Fibroblast of skin of right quadriceps (primary cell): ENCODE measurements around the gene PARD3.
"Not testable (repeated sequence)": the region's sequence is repeated elsewhere in the genome, so short reads cannot be mapped to it uniquely, and the experiment has no call there.

Source experiments
- DNase-seq: peaks from one replicate; pipeline ENCODE4 v3.0.0-alpha.2; 2013

Gene PARD3

DNA sequence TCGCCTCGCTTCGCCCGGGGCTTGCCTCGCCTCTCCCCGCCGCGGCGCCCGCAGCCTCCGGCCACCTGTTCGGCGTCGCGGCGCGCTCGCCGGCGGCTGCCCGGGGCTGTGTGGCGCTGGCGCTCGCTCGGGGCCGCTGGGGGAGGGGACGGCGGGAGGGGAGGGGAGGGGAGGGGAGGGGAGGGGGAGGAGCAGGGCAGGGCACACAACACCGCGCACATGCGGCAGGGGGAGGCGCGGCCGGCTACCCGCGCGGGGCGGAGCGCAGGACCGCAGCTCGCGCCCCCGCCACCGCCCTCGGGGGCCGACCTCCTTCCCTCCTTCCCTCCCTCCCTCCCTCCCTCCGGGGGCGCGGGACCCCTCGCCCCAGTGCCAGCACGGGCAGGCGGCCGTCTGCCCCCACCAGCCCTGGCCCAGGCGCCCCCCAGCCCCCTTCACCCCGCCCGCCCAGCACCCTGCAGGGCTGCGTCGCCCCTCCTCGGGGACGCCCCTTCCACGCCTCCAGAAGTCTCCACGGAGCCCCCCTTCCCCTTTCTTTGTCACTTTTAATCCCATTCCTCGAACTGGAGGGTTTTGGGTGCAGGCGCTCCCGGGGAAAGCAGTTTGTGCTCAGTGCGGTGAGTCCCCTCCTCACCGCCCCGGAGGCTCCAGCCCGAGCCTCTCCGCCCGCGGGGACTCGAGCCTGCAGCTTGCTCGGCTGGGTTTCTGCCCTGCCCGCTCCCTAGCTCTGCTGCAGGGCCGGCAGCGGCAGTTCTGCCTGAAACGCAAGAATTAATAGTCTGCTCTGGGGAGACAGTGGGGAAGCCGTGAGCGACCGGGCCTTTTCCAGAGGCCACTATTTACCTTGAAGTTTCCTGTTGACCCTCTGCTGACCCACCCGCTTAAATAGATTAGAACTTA lies at the start of gene PARD3:
Gene PARD3, minus strand, starts transcription at position 112 of the 900 bp plus-strand sequence. CDS start 301 bp downstream, outside the sequence.
- peak; percentile 64 for DNase-seq

DNA sequence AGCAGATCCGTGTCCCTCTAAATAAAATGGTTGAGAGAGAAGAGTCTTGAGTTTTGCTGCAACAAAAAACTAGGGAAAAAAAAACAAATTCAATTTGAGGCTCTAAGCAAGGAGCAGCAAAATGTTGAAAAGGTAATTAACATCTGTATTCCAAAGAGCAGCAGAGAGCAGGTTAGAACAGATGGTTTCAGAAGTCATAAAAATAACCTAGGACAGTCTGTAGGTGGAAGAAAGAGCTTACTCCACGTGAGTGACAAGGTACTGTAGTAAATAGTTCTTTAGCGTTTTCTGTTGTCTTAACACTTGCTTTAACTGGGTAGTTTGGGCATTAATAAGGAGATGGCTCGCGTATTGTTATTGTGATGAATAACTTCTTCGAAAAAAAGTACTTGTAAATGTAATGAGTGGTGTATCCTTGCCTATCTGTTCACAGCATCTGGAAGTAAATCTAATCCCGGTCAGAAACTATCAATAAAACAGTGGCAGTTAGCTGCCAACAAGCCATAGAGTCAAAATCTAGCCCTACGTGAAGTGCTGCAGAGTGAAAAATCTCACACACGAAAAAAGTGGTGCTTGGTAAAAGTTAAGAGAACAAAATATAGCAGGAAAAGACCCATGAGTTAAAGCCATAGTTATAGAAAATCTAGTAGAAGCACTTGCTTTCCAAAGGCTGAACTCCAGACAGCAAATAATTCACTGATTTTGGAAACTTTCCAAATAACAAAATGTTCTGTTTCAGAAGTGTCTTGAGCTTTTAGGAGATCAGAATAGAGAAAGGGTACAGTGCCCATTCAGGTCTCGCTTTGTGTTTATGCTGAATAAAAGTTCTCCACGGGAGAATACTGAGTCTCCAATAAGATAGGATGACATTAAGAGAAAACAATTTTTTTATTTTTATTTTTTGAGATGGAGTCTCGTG lies 49.3 kb upstream of the PARD3 start:
- no peak for DNase-seq

DNA sequence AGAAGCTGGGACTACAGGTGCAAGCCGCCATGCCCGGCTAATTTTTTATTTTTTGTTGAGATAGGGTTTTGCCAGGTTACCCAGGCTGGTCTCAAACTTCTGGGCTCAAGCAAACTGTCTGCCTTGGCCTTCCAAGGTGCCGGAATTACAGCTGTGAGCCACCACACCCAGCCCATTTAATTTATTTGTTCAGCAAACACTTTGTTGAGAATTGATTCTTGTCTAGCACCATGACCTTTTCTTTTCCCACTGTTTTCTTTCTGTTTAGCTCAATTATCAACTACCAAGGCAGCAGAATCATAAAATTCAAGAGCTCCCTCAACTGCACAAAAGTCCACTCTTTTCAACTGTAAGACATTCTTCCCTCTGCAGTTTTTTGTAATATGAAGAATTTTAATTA lies 47.8 kb upstream of the PARD3 start:
- no peak for DNase-seq

DNA sequence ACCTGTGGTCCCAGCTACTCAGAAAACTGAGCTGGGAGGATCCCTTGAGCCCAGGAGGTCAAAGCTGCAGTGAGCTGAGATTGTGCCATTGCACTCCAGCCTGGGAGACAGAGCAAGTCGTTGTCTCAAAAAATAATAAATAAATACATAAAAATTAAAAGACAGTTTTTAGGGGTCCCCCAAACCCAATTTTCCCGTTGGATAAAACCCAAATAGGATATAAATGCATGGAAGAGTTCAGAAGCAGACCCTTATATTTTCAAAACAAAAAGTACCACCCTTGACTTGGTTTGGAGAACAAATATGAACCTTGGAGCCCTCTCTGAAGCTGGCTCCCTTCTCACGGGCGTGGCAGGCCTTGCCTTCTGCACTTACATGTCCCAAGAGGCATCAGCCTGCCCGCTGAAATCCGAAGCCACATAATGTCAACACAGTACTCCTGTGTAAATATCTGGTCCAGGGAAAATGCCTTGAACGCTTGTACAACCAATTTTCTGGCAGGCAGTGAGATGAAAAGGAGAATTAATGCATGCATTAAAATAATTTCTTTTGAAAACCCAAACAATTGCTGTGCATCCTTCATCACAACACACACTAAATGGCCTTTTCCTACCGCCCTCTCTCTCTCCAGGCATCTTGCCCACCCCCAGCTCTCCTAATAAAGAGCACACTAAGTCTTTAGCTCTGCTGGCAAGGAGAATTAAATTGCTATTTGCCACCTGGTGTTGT lies 46.4 kb upstream of the PARD3 start:
- DNase-seq = no peak

DNA sequence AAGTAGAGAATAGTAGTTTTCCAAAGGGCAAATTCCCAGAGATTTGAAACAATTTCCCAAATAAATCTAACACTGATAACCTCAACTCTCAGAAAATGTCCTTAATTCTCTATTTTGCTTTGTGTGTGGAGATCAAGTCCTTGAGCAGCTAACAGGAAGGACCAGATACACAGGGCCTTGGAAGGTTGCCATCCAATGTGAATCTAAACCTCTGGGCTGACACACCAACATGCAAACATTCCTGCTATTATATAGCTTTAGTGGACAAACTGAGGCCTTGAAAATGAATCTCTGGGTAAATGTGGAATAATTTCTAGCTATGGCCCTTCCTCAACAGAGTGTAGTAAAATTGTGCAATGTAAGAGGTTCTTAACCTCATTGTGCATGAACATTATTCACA lies 44.1 kb upstream of the PARD3 start:
- peak; percentile 48 for DNase-seq

DNA sequence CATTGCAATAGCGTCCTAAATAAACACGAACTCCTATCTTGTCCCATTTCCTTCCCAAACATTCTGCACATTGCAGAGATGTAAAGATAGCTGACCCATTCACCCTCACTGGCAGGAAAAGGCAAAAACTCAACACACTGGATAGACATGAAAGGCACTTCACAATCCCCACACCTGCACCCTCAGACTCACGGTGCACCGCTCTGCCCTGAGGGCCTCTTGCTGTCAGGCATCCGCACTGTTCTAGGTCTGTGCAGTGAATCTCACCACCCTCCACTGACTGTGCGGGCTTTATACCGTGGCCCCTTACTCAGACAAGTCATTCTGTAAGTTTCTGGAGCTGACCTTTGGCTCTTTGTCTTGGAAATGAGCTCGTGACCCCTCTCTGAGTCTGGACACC lies 42.9 kb upstream of the PARD3 start:
- no peak for DNase-seq

DNA sequence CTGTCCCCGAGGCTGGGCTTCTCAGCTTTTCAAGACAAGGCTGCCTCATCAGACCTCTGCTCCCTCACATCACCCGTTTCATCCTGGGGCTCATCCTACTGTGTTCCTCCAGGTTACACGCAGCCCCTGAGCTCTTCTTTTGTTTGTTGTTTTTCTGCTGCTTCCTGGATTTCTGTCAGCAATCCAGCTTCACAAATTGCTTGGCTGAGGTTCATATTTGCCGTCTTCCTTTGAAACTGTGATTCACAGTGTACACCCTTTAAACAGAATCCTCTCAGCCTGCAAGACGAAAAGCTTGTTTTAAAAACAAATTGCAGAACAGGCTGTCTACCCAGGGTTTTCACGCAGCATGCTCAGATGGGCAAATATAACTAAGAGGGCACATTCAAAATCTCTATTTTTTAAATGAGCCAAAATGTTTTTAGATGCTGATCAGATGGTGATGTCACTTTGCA lies 39.1 kb upstream of the PARD3 start:
- DNase-seq = peak; percentile 50

DNA sequence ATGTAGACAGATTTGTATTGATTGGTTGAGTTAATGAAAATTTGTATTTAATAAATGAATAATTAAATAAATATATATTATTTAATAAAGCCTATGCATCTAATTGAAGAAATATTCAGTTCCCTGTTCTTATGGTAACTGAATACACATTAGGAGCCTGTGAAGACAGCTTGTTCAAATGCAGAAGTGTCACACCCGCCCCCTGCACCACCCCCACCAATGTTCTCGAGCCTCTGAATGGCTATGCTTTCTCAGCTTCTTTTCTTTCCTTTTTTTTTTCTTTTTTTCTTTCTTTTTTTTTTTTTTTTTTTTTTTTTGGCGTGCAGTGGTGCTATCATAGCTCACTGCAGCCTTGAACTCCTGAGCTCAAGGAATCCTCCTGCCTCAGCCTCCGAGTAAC lies 38.3 kb upstream of the PARD3 start:
- DNase-seq = no peak

DNA sequence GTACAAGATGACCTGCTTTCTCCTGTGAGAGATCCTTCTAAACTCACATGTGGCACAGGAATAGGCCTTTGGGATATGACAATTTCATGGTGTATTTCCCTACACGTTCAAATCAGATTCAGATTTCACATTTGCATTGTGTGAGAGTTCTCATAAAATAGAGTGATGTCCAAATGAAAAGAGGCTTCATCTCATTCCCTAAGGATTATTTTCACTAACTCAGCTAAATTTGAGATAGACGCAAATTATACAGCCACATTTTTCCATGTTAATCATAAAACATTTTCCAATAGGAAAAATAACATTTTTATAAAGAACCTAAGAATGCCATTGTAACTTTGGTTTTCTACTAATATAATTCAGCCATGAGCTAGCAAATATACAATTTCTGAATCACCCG lies 35.5 kb upstream of the PARD3 start:
- DNase-seq = no peak

DNA sequence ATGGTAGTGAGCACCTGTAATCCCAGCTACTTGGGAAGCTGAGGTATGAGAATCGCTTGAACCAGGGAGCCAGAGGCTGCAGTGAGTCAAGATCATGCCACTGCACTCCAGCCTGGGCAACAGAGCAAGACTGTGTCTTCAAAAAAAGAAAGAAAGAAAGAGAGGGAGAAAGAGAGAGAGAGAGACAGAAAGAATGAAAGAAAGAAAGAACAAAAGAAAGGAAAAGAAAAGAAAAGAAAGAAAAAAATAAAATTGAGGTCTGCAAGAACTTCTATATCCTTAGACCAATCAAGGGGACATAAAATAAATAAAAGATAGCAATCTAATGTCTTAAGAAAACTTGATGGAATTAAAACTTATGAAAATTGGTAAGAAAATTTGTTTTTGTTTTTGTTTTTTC lies 34.9 kb upstream of the PARD3 start:
- no peak for DNase-seq

DNA sequence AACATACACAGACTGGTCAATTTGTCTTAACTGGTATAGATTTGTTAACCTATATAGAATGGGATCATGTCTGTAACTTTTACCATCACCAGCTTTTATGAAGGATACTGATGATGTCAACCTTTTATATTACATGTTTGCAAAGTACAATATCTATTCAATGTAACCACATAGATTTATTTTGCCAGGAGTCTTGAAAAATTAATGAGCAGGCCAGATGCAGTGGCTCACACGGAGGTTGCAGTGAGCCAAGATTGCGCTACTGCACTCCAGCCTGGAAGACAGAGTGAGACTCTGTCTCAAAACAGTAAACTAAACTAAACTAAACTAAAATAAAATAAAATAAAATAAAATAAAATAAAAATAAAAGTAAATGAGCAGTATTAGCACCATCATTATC lies 30.0 kb upstream of the PARD3 start:
- no peak for DNase-seq

DNA sequence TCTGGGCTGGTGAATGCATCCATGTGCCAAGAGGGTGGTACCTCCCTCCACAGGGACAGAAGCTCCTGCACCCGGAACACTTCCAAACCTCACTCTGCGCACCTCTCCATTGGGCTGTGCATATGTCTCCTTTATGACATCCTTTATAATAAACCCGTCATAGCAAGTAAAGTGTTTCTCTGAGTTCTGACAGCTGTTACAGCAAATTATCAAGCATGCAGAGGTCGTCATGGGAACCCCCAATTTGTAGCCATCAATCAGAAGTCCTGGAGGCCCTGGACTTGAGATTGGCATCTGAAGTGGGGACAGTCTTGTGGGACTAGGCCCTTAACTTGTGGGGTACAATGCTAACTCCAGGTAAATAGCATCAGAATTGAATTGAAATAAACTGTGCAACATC lies 29.4 kb upstream of the PARD3 start:
- DNase-seq = no peak

DNA sequence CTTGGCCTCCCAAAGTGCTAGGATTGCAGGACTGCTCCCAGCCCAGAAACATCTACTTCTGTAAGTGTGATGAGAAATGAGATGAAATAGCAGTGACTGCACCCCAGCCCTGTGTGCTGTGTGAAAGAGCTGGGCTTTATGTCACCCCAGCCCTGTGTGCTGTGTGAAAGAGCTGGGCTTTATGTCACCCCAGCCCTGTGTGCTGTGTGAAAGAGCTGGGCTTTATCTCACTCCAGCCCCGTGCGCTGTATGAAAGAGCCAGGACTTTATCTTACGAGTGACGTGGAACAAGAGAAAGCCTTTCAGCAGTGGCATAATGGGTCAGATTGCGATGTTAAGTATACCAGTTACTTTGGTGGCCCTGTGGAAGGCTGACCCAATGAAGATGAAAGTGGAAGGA lies 28.4 kb upstream of the PARD3 start:
- DNase-seq = not testable (repeated sequence)

DNA sequence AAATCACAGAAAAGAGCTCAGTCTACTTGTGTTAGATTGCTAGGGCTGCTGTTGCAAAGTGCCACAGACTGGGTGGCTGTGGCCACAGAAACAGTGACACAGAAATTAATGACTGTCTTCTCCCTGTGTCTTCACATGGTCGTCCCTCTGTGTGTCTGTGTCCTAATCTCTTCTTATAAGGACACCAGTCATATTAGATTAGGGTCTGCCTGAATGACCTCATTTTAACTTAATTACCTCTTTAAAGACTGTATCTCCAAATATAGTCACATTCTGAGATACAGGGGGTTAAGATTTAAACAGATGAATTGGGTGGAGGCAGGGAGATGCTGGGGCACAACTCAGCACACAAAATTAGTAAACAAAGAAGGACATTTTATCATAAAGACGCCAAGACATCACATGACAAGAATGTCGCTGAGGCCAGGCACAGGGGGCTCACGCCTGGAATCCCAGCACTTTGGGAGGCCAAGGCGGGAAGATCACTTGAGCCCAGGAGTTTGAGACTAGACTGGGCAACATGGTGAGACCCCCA lies 23.3 kb upstream of the PARD3 start:
- no peak for DNase-seq

DNA sequence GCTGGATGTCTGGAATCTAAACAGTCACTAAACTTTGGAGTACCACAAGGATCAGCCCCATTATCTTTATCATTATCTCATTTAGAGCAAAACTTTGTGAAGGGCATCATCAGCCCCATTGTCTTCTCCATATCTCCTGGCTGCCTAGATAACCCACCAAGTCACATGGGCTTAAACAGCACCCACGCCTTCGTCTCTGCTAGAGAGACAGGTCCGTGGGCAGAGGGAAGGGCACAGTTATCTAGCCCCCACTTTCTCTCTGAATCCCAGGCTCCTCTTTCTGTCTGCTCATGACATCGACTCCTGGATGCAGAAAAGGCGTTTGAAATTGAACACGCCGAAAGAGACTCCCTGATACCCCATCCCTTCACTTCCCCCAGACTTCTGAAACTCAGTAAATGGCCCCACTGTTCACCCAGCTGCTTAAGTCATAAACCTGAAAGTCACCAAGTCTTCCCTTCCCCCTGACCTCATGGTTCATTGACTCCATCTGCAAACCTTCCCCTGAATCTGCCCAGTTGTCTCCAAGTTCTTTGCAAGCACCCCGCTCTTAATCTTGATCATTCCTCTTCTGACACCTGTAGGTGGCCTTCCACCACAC lies 20.9 kb upstream of the PARD3 start:
- no peak for DNase-seq

DNA sequence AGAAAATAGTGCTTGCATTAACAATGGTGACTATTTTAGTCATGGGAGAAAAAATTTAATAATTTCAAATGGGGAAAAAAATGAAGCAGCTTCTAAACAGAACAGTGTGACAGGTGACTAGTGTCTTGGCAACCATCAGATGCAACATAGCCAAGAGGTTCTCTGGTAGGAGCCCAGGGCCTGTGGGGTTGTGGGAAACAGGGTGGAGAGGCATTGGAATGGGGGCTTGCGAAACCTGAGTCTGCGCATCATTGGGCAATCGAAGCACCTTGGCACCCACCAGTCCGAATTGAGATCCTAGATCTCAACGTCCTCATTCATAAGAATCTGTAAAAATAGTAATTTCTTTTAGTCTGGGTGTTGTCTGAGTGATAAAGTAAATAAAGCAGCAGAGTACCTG lies 19.2 kb upstream of the PARD3 start:
- DNase-seq = no peak

DNA sequence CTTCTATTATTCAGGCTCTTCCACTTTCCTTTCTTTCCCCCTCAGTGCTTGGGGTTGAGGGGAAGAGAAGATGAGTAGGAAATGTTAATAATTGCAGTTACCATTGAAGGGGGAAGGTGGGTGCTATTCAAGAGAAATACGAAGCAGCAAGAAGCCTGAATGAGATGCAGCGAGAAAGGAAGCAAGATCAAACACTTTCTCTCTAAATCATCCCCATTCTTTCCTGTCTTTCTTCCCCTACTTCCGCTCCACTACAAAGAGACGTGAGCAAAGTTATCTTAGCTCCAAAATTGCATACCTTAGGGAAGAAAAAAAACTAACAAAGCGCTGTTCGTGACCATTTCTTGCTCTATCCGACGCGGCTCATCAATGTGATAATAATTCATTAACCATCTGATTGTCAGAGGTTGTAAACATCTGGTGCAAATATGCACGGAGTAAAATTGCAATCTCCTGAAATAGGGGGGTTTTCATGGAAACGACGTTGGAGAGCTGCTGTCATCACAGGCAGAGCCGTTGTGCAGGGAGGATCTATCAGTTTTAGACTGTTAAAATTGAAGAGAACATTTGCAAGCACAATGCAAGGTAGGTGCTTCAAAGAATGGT lies 15.2 kb upstream of the PARD3 start:
- peak; percentile 47 for DNase-seq

DNA sequence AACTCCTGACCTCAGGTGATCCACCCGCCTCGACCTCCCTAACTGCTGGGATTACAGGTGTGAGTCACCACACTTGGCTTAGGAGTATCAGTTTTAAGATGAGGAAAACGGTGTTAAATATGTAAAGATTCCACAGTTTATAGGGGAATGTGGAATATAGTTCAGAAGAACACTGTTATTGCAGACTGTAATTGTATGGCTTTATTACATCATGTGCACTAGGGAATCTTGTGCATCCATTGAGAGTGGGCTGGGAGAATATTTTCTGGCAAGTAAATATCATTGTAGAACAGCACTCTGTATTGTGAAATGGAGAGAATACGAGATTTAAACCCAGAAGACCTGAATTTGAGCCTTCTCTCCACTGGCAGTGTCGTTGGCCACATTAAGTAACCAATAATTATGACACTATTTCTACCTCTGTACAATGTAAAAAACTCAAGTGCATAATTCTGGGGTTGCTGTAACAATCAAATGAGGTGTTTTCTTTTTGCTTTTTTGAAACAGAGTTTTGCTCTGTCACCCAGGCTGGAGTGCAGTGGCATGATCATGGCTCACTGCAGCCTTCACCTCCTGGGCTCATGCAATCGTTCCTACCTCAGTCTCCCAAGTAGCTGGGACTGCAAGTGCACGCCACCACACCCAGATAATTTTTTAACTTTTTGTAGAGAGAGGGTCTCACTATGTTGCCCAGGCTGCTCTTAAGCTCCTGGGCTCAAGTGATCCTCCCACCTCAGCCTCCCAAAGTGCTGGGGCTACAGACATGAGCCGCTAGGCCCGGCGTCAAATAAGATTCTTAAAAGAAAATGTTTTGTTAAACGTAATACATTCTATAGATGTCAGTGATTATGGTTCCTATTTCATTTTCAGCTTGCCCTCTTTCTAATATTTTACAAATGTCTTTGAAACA lies 12.0 kb upstream of the PARD3 start:
- peak; percentile 52 for DNase-seq

DNA sequence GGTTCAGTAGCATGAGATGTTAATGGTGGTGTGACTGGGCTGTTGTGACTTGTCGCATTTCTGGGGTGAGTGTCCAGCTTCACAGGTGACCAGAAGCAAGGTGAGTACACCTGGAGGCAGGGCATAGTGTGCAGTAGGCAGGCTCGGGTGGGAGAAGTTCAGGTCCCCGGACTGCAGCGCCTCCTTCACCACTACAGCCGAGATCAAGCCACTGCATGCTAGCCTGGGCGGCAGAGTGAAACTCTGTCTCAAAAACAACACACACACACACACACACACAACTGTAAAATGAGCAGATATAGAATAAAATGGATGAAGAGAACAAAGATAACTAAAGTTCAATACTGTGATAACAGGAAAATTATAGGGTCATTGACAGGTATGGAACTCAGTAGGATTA lies 11.1 kb upstream of the PARD3 start:
- DNase-seq = no peak

DNA sequence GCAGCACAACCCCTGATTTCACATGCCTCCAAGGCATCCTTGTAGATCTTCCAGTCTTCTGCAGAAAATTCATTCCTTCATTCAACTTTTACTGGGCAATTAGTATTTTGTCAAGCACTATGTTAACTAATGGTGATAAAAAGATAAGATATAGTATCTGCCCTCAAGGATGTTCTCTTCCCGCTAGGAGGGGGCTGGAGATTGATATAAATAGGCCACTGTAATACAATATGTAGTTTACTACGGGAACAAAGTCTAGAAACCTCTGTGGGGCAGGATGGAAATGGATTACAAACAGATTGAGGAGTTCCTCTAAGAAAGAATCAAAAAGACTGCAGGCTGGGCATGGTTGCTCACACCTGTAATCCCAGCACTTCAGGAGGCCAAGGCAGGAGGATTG lies 10.3 kb upstream of the PARD3 start:
- no peak for DNase-seq

DNA sequence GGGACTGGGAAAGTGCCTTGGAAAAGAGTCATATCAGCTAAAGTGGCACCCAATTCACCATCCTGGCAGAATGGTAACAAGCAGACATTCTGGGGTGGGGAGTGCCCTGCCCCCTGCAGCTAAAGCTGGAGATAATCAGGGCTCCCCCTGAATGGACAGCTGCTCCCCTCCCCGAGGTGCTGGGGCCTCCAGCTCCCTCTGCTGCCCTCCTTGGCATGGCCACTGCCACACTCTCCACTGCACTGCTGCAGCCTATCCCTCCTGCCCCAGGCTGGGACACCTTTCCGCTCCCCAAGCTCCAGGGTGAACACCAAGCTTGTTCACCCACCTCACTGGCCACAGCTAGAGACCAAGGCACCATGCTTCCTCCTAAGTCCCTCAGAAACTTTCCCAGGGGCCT lies 9.8 kb upstream of the PARD3 start:
- no peak for DNase-seq
